ENCODE data around the gene CD58.

Gene CD58

GRCh38 chr1:116493484-116494352 lies 77.1 kb downstream of the CD58 start:
- no peak for DNase-seq (ENCODE audit: low read depth in 2 of 2)

GRCh38 chr1:116493036-116493435 lies 77.8 kb downstream of the CD58 start:
- DNase-seq (ENCODE audit: low read depth in 2 of 2) = no peak

- DNase-seq (ENCODE audit: low read depth in 2 of 2) = no peak
Measured at GRCh38 chr1:116492358-116492811, 78.4 kb downstream of the CD58 start.

- DNase-seq (ENCODE audit: low read depth in 2 of 2) = no peak
Measured at GRCh38 chr1:116491700-116492357, 79.0 kb downstream of the CD58 start.

- no peak for DNase-seq (ENCODE audit: low read depth in 2 of 2)
Measured at GRCh38 chr1:116490588-116490987, 80.2 kb downstream of the CD58 start.

- DNase-seq (ENCODE audit: low read depth in 2 of 2) = no peak
Measured at GRCh38 chr1:116489231-116489697, 81.6 kb downstream of the CD58 start.

- no peak for DNase-seq (ENCODE audit: low read depth in 2 of 2)
Measured at GRCh38 chr1:116488071-116488470, 82.8 kb downstream of the CD58 start.

GRCh38 chr1:116487583-116487982 lies 83.2 kb downstream of the CD58 start:
- DNase-seq (ENCODE audit: low read depth in 2 of 2) = no peak

GRCh38 chr1:116487031-116487430 lies 83.8 kb downstream of the CD58 start:
- DNase-seq (ENCODE audit: low read depth in 2 of 2) = no peak

GRCh38 chr1:116486424-116486823 lies 84.4 kb downstream of the CD58 start:
- no peak for DNase-seq (ENCODE audit: low read depth in 2 of 2)

- DNase-seq (ENCODE audit: low read depth in 2 of 2) = no peak
Measured at GRCh38 chr1:116485976-116486375, 84.8 kb downstream of the CD58 start.

GRCh38 chr1:116485071-116485735 lies 85.6 kb downstream of the CD58 start:
- peak; percentile 80 to 88 for DNase-seq (ENCODE audit: low read depth in 2 of 2)

GRCh38 chr1:116483481-116484309 lies 87.1 kb downstream of the CD58 start:
- DNase-seq (ENCODE audit: low read depth in 2 of 2) = no peak

- DNase-seq (ENCODE audit: low read depth in 2 of 2) = no peak
Measured at GRCh38 chr1:116482490-116482889, 88.3 kb downstream of the CD58 start.

- no peak for DNase-seq (ENCODE audit: low read depth in 2 of 2)
Measured at GRCh38 chr1:116481934-116482333, 88.9 kb downstream of the CD58 start.

- no peak for DNase-seq (ENCODE audit: low read depth in 2 of 2)
Measured at GRCh38 chr1:116478621-116479020, 92.2 kb downstream of the CD58 start.

GRCh38 chr1:116477429-116477828 lies 93.4 kb downstream of the CD58 start:
- no peak for DNase-seq (ENCODE audit: low read depth in 2 of 2)

GRCh38 chr1:116476321-116476720 lies 94.5 kb downstream of the CD58 start:
- DNase-seq (ENCODE audit: low read depth in 2 of 2) = no peak

GRCh38 chr1:116475850-116476218 lies 95.0 kb downstream of the CD58 start:
- DNase-seq (ENCODE audit: low read depth in 2 of 2) = no peak

- no peak for DNase-seq (ENCODE audit: low read depth in 2 of 2)
Measured at GRCh38 chr1:116474921-116475849, 95.6 kb downstream of the CD58 start.
